AG20443 (cell line): ENCODE data around the gene DDX43.
A peak's percentile ranks its signal among the peaks of the same experiment; 100 is the strongest.
"Not testable (repeated sequence)": the region's sequence is repeated elsewhere in the genome, so short reads cannot be mapped to it uniquely, and the experiment has no call there.

Experiments
- DNase-seq: peaks from one replicate; pipeline ENCODE4 v3.0.0; 2012; ENCODE audit warnings: low spot score, mixed read lengths

Gene DDX43

DNA sequence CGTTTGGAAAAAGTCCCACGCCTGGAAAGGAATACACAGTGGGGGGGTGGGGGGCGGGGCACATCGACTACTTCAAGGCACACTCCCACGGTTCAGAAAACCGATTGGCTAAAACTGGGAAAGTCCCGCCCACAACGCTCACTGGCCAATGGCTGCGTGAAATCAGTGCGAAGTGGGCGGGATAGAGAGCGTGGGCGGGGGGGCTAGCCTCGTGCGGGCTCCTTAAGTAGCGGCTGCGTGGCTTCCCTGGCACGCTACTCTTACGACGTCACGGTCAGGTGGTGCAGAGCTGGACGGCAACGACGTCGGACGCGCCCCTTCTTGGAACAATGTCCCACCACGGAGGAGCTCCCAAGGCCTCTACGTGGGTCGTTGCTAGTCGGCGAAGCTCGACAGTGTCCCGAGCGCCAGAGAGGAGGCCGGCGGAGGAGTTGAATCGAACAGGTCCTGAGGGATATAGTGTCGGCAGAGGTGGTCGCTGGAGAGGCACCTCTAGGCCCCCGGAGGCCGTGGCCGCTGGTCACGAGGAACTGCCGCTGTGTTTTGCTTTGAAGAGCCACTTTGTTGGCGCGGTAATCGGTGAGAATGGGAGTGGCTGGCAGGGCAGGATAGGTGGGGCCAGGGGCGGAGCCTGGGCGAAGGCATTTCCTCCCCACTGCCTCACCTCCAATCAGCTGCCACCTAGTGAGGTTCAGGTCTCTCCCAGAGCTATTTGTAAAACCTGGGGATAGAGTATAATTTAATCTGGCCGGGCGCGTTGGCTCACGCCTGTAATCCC, at the start of gene DDX43:
DDX43 (plus strand) TSS at position 252 of the 778 bp plus-strand sequence; CDS start at position 330, 78 bp downstream.
- DNase-seq, result peak; percentile 9

DNA sequence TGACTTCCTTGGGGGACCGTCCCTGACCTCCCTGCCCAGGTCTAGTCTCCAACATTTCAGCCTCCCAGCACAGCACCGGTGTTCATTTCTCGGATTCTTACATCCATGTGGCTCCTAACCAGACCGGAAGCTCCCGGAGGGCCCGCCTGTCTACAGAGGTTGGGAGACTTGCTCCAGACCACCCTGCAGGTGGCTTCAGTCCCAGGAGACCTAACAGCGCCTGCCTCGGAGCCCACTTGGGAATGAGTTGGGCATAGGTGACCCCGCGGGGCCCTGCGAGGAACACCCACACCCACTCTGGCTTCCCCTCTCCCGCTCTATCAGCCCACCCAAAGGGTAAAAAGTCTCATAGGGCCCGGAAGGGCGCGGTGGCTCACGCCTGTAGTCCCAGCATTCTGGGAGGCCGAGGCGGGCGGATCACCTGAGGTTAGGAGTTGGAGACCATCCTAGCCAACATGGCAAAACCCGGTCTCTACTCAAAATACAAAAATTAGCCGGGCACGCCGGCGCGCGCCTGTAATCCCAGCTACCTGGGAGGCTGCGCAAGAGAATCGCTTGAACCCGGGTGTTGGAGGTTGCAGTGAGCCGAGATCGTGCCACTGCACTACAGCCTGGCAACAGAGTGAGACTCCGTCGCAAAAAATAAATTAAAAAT, 46.0 kb upstream of the DDX43 start:
- DNase-seq, result no peak

DNA sequence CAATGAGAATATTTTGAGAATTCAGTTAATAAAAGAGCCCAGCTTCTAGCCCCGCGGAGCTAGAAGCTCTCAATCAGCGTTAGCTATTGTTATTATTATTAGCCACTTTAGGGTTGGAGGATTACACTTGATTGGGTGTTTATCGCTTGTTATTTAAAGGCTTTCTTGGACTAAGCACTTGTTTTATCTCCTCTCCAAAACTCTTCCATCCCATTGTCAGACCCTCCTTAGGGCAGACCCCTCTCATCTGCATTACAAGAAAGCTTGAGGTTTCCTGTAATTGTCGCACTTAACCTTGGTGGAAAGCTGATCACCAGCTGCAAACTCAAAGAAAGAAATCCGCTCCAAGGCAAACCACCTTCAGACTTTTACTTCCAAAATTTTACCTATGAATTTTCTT, 45.3 kb upstream of the DDX43 start:
- DNase-seq, result no peak

DNA sequence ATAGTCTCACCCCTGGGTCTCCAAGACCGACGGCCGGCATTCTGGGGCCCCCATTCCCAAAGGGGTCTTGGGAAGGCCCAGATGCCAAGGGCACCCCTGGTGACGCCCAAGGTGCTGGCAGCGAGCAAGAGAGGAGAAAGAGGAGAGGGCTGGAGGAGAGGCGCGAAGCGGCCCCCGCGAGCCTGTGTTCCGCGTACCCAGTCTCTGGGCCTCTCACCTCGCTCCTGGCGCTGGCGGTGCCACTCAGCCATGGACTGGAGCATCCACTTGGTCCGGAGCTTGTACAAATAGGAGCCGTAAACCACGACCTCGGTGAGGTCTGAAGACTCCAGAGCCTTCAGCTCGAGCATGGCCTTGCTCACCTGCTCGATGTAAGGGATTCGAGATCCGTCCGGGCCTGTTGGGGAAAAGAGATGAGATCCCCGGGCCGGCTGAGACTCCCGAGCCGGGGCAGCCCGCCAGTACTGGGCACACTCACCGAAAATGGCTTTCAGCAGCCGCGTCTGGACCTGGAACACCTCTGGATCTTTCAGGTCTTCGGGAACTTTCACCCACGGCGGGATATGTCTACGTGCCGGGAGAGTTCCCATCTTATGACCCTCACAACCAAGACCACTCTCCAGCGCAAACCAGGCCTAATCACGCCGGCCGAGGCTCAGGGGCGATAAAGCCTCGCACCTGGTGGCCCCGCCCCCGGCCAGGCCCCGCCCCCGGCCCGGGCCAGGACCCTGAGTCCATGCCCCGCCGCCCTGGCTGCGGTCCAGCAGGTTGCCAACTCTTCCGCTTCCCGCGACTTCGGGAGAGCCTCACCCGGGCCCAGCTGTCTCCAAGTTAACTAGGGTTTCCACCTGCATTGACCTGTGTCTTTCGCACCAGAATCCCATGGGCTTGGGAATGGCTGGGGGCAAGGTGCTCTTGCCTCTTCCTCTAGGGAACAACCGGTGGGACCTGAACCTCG, 40.7 kb upstream of the DDX43 start, which contains the start of gene DPPA5:
DPPA5 (minus strand) TSS at position 641 of the 958 bp plus-strand sequence; CDS start at position 590, 51 bp downstream.
- no peak for DNase-seq

DNA sequence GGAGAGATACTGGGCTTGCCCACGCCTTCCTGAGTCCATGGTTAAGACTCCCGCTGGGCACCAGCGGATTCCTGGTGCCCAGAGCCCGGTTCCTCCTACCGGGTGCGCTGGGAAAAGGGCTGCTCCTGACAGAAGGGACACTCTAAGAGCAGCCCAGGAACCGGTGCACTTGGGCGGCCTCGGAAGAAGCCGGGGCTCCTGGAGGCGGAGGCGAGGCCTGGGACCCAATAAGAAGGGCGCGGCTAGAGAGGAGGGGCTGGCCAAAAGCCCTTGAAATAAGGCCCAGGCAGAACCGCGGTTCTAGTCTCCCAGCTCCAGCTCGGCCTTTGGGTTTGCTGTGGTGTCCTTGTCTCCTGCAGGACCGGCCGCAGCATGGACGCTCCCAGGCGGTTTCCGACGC, 32.3 kb upstream of the DDX43 start, which contains the start of gene KHDC3L:
KHDC3L (plus strand) TSS at position 301 of the 400 bp plus-strand sequence; CDS start at position 373, 72 bp downstream.
- no peak for DNase-seq

DNA sequence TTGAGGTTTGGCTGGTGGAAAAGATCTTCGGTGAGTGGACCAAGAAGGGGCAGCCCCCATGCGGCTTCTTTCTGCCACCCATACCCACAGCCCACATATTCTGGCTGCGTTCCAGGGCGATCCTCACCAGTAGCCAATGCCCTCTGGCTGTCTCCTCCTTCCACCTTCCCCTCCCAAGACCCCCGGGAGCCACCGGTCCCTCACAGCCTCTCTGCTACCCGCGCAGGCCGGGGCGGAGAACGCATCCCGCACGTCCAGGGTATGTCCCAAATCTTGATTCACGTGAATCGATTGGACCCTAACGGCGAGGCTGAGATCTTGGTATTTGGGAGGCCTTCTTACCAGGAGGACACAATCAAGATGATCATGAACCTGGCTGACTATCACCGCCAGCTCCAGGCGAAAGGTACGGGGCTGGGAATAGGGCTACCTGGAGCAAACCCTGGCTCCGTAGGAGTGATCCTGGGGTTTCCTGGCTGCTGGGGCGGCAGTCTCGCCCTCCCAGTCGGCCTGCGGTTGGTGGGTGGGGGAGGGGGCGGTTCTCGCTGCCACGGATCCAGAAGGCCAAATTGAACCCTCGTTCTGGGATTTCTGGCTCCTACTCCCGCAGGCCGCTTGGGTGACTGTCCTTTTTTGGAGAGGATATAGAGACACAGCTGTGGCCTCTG, 31.6 kb upstream of the DDX43 start:
- no peak for DNase-seq

DNA sequence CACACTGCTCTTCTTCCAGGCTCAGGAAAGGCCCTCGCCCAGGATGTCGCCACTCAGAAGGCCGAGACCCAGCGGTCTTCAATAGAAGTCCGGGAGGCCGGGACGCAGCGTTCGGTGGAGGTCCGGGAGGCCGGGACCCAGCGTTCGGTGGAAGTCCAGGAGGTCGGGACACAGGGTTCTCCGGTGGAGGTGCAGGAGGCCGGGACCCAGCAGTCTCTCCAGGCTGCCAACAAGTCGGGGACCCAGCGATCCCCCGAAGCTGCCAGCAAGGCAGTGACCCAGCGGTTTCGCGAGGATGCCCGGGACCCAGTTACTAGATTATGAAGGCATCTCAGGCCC, 31.1 kb upstream of the DDX43 start:
- no peak for DNase-seq

DNA sequence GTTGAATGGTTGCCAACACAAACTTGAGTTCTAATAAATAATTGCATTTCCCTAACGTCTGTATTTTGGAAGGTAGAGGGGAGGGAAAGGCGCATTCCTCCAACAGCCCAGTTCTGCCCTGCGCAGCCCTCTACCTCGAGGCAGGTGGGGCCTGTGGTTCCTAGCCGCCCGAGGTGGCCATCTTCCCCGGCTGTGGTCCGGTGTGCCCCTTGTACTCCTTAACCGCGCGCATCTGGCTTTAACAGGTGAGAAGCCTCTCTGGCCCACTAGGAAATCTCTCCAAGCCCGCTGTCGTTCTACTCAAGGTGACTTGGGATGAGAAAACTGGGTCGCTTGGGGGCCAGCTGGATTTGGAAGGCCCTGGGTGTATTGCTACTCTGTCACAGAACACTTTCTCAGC, 30.5 kb upstream of the DDX43 start:
- DNase-seq, result no peak

DNA sequence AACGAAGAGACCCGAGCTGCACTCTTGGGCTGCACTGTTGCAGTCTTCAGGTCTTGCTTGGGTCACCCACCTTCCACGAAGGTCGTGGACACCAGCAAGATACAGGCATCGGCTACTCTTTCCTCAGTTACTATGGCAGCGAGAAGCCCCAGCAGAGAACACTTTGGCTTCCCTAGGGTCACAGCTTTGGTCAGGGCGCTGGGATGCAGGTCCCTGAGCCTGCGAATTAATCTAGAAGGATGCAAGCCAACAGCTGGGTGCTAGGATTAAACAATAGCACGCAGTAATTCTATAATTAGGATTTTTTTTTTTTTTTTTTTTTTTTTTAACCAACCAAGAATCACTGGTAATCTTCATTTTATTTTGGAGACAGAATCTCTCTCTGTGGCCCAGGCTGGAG, 30.1 kb upstream of the DDX43 start:
- DNase-seq, result no peak

DNA sequence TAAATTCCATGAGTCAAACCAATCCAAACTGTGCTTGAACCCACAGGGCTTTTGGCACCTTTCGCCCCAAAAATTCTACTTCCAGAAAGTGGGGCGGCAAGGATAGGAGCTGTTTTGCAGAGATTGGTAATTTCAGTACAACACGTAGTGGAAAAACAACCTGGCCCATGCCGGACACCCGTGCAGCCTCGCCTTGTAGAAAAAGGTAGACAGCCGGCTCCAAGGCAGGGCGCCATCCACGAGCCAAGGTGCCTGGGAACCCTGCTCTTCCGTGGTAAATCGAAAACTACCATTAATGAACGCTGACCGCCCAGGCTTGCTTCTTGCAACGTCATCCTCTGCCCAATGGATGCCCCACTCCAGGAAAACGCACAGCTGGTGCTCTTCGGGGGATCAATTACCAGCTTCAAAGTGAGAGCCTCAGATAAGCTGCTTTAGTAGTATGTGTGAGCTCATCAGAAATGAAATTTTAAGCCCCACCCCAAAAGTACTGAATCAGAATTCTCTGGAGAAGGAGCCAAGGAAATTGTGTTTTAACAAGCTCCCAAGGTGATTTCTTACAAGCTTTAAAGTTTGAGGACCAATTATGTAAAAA, 26.8 kb upstream of the DDX43 start:
- no peak for DNase-seq

DNA sequence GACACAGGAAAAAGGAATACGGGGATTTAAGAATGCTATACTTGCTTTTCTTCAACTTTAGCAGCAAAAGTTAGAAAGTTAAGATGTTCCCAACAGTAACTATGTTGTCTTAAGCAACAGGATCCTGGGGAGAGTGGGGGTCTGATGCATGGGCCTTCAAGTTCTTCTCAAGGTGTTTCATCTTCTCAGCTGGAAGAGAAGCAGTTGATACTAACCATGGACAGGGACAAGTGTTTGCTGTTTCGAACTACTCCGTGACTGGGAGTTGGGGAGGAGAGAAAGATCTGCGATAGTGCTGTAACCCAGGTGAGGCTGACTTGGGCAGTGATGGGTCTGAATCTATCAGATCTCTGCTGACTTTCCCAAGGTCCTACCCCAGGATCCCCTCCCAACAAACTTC, 26.0 kb upstream of the DDX43 start:
- DNase-seq, result no peak

DNA sequence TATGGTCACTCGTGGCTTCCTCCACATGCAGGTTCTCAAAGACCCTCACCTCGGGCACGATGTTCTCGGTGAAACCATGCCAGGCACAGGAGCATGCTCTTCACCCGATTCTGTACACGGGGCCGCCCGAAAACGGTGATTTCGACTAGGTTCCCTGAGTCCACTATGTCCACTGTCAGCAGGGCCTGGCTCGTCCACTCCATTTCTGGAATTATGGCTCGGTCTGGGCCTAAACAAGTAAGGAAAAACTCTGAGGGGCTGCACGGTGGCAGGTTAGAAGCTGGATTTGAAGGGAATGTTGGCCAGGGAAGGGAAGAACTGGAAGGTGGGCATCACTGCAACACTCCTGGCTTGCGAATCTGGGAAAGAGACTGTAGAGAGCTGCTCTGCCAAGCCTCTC, 25.5 kb upstream of the DDX43 start:
- DNase-seq, result no peak

DNA sequence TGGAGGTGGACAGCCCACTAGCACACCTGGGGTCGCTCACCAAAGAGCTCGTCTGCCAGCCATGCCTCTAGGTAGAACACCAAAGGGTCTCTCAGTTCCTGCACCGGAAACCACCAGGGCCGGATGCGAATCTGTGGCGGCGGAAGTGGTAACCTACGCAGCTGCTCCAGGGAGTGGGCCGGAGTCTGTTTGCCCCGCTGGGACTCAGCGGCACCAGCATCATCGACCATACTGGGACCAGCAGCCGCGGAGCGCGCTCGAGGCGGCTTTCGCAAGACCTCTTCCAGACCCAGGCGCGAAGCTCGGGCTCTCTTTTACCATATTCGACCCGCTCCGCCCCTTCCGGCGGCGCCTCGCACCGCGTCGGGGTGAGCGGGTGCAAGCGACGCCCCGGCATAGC, 25.1 kb upstream of the DDX43 start, which contains the start of gene OOEP:
OOEP (minus strand) TSS at position 335 of the 400 bp plus-strand sequence; CDS start at position 230, 105 bp downstream.
- no peak for DNase-seq

DNA sequence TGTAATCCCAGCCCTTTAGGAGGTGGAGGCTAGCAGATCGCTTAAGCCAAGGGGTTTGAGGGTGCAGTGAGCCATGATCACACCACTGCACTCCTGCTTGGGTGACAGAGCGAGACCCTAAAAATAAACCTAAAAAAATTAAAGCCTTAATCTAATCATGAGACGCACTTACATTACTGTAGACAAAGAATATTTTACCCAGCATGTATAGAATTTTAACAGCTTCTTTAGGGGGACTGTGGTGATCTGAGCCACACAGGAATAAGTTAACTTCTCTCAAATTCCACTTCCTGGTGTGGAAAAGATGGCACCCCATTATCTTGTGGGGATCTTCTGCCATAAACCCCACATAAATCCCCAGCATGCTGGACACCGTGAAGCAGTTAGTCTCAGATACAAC, 22.6 kb upstream of the DDX43 start:
- no peak for DNase-seq

DNA sequence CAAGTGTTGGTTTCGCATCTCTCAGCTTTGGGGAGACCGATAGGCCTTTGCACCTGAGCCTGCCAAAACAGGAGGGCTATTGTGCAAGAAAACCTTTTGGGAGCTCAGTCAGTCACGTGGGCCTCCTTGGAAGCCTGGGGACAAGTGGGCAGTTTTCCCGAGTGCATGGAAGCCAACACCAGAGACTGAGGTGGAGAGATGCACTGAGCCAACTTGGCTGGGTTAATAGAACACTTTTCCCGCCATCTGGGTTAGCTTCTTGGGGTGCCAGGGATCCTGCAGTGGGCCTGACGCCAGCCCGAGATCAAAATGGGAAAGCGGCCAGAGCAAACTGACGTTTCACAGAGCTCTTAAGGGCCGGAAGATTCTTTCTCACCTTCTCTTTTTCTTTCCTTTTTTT, 22.1 kb upstream of the DDX43 start:
- DNase-seq, result no peak

DNA sequence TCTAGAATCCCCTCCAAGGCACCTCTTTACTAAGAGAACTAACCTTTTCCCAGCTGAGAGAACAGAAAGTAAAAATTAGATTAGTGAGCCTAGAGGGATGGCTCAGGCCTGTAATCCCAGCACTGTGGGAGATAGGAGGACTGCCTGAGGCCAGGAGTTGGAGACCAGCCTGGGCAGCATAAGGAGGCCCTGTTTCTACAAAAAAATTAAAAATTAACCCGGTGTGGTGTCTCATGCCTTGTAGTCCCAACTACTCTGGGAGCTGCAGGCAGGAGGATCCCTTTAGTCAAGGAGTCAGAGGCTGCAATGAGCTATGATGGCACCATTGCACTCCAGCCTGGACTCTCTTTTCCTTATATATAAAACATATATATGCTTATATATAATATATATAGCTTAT, 19.4 kb upstream of the DDX43 start:
- DNase-seq, result no peak

DNA sequence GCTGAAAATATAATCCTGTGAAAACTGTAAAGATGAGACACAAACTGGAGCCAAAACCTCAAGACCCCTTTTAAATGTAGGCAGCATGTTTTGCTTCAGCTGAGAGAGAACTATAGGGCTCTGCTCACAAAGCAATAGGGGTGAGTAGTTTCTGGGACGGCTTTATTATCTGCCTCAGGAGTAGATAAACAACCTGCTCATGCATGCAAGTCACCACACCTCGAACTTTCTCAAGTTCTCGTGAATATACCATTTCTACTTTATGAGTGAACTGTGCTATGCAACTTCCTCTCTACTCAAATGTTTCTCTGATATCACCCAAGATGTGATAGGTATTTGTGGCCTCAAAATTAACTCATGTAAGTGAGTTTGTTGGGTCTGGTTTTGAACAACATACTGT, 17.4 kb upstream of the DDX43 start:
- no peak for DNase-seq

DNA sequence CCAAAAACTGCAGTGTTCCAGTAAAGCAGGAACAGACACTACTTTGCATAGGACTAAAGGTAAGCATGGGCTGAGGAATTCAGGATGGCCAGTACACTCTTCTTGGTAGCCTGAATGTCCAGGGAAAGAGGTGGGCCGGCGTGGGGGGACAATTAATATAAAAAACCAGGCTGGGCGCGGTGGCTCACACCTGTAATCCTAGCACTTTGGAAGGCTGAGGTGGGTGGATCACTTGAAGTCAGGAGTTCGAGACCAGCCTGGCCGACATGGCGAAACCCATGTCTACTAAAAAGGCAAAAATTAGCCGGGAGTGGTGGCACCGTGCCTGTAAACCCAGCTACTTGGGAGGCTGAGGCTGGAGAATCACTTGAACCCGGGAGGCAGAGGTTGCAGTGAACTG, 13.1 kb upstream of the DDX43 start:
- DNase-seq, result not testable (repeated sequence)

DNA sequence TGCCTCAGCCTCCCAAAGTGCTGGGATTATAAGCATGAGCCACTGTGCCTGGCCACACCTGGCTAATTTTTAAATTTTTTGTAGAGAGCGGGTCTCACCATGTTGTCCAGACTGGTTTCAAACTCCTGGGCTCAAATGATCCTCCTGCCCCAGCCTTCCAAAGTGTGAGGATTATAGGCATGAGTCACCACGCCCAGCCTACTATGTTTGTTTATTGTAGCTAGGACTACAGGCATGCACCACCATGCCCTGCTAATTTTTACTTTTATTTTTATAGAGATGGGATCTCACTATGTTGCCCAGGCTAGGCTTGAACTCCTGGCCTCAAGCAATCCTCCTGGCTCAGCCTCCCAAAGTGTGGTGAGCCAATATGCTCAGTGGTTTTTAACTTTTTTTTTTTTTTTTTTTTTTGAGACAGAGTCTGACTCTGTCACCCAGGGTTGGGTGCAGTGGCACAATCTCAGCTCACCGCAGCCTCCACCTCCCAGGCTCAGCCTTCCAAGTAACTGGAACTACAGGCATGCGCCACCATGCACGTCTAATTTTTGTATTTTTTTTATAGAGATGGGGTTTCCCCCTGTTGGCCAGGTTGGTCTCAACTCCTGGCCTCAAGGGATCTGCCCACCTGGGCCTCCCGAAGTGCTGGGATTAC, 12.0 kb upstream of the DDX43 start:
- DNase-seq, result no peak

DNA sequence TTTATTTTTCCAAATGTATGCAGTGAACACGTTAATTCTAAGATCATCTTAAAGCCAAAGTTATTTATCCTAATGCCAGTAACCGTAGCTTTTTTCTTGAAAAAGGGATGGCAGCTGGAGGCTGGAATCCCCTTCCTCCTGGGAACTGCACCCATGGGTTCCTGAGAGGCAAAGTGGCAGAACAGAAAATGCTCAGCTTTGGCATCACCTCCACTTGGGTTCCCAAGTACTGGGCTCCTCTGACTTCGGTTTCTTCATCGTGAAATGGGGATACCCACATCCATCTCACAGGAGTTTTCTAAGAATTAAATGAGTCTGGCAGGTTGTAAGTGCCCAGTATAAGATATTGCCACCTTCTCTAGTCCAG, 6.2 kb upstream of the DDX43 start:
- DNase-seq, result no peak
